ENCODE results near the gene PUDP. TPM values are rescaled to one million over a fixed set of nuclear protein-coding genes. Genes with fewer than 3 reads are reported as not detected.

The PUDP gene
- total RNA-seq, 6 experiments from 2014 or later: 8.8 to 18.4 (median 11.8) TPM

DNA sequence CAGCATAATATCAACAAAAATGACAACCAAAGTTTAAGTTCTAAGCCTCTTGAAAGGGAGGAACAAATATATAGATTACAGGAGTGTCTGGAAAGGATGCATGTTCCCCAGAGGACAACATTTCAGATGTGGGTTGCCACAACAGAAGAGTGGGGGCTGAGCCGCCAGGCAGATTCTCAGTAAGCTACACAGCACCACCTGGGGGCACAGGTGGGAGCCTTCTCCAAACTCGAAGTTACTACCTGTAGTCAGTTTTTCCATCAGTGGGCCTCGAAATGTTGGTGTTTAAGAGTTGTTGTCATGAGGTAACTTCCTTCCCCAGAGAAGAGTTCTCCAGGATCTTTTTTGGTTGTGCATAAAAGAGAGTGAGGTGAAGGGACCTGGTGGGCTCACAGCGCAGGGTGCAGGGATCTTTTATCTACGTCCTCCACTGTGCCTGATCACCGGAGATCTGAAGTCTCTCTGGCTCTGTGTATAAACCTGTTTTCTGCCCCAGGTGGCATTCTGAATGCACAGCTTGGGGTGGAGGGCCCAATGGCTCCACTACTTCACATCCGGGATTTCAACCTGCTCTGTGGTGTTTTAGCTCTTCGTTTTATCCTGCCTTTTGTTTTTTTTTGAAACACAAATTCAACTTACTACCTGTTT, 58.9 kb downstream of the PUDP start:
- H3K9me3 ChIP-seq: no peaks in the 10 kb centered on the region
- peaks cover 0 to 30% (median 8%) of the 10 kb centered on the region in 4 donors for H3K4me1 ChIP-seq
- ATAC-seq (peak; percentile 53 to 74 (median 64)), DNase-seq (peak in 2 of 3 donors; percentile 47 to 61)
- no peak overlapping the region for H3K4me3 ChIP-seq
- no peak for TF ChIP-seq POLR2A (IDR thresholded peaks at IDR 0.05)
- TF ChIP-seq, protein P1, sequence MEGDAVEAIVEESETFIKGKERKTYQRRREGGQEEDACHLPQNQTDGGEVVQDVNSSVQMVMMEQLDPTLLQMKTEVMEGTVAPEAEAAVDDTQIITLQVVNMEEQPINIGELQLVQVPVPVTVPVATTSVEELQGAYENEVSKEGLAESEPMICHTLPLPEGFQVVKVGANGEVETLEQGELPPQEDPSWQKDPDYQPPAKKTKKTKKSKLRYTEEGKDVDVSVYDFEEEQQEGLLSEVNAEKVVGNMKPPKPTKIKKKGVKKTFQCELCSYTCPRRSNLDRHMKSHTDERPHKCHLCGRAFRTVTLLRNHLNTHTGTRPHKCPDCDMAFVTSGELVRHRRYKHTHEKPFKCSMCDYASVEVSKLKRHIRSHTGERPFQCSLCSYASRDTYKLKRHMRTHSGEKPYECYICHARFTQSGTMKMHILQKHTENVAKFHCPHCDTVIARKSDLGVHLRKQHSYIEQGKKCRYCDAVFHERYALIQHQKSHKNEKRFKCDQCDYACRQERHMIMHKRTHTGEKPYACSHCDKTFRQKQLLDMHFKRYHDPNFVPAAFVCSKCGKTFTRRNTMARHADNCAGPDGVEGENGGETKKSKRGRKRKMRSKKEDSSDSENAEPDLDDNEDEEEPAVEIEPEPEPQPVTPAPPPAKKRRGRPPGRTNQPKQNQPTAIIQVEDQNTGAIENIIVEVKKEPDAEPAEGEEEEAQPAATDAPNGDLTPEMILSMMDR (IDR thresholded peaks at IDR 0.05): peak; percentile 31 to 53 (median 44)
- no peaks in the 10 kb centered on the region for H3K36me3 ChIP-seq
- WGBS (ENCODE audit: insufficient coverage, low coverage, low lambda C conversion rate, missing lambda C conversion rate): 56% methylated on average over 6 of the region's 8 CpGs
- H3K27me3 ChIP-seq: no peaks in the 10 kb centered on the region
- intact Hi-C loops (cut with DNase I): no loop called here
- no peak overlapping the region for H3K27ac ChIP-seq

DNA sequence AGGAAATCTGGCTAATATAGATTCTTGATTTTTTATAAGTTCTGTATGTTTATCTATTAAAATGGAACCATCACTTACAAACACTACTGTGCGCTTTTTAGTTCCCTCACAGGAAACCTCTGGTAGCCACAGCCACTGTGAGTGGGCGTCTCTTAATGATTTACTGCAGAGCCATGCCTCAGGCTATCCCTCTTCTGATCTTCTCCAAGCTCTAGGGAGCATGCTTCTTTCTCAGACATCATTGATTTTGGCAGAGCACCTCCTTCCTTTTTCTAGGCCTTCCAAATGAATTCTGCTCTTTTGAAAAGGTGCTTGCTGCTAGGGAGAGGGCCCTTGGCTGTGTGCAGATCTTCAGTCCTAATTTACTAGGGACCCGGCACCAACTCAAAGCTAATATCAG, 61.6 kb downstream of the PUDP start:
- Histone ChIP-seq H3K27me3 (no peaks in the 10 kb centered on the region), H3K4me3 (no peak overlapping the region), H3K36me3 (no peaks in the 10 kb centered on the region), H3K27ac (no peak overlapping the region), H3K4me1 (peaks cover 0 to 19% (median 8%) of the 10 kb centered on the region in 4 donors), H3K9me3 (no peaks in the 10 kb centered on the region)
- DNase-seq (no peak), ATAC-seq (no peak)
- WGBS (ENCODE audit: insufficient coverage, low coverage, low lambda C conversion rate, missing lambda C conversion rate): 57% methylated on average over 3 of the region's 3 CpGs
- TF ChIP-seq, protein P1 (IDR thresholded peaks at IDR 0.05): no peak
- TF ChIP-seq POLR2A (IDR thresholded peaks at IDR 0.05): no peak
- intact Hi-C loops (cut with DNase I): no loop called here

DNA sequence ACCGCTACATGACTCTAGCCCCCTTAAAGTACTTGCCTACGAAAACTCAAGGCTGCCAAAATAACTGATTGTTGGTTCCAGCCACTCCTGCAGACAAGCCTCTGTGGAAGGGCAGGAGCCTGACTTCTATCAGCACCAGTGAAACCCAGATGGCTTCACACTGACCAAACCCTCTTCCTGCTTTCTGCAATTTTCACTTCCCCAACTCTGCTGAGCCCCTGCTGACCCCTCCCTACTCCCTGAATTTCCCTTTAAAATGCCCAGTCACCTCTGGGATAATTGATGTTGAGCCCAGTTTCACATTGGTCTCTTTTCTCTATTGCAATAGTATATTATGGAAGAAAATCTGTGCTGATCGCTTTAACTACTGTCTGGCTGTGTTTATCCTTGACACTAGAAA, 62.1 kb downstream of the PUDP start:
- DNase-seq (no peak), ATAC-seq (peak in 2 of 4 donors; percentile 8 to 13)
- TF ChIP-seq, protein P1 (IDR thresholded peaks at IDR 0.05): no peak
- TF ChIP-seq POLR2A (IDR thresholded peaks at IDR 0.05): no peak
- Histone ChIP-seq H3K27ac (no peak overlapping the region), H3K4me1 (peaks cover 0 to 16% (median 7%) of the 10 kb centered on the region in 4 donors), H3K4me3 (no peak overlapping the region), H3K36me3 (no peaks in the 10 kb centered on the region), H3K9me3 (no peaks in the 10 kb centered on the region), H3K27me3 (no peaks in the 10 kb centered on the region)
- intact Hi-C loops (cut with DNase I): no loop called here
- WGBS (ENCODE audit: insufficient coverage, low coverage, low lambda C conversion rate, missing lambda C conversion rate): 81% methylated on average over 2 of the region's 3 CpGs

DNA sequence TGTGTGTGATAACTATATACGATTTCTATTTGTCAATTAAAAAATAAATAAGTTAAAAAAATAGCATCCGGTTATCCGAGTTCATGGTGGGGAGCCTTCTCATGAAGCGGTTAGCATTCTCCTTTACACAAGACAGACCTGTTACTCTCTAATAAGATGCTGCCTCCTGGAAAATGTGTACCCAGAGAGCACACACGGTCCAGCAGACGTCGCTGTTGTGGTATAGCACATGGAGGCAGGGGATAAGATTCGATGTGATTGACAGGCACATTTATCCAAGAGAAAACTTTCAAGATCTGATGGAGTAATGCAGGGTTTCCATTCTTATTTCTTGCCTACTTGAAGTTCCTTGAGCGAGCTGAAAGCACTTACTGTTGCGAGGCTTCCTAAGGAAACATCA, 63.1 kb downstream of the PUDP start:
- no peak for TF ChIP-seq POLR2A (IDR thresholded peaks at IDR 0.05)
- TF ChIP-seq, protein P1 (IDR thresholded peaks at IDR 0.05): no peak
- no peak for ATAC-seq
- 95% methylated on average over 10 of the region's 10 CpGs for WGBS (ENCODE audit: insufficient coverage, low coverage, low lambda C conversion rate, missing lambda C conversion rate)
- DNase-seq: no peak
- no peak overlapping the region for H3K27ac ChIP-seq
- H3K27me3 ChIP-seq: no peaks in the 10 kb centered on the region
- H3K4me3 ChIP-seq: no peak overlapping the region
- H3K9me3 ChIP-seq: no peaks in the 10 kb centered on the region
- H3K36me3 ChIP-seq: no peaks in the 10 kb centered on the region
- peaks cover 0 to 8% (median 3%) of the 10 kb centered on the region in 4 donors for H3K4me1 ChIP-seq
- intact Hi-C loops (cut with DNase I): no loop called here
